Heart right ventricle (tissue), 16 donors: ENCODE measurements around the gene TAGAP. TPM values are rescaled to one million over a fixed set of nuclear protein-coding genes. Genes with fewer than 3 reads are reported as not detected.

Experiments
- ATAC-seq, 8 donors: fragments of 200-7000 bp; cut with Tn5 transposase; one replicate each; pipeline ENCODE4 v1.9.1; 2020; ENCODE audit warnings: mild to moderate bottlenecking in 8 of 8, moderate library complexity in 8 of 8, moderate number of reproducible peaks in 1 of 8
- DNase-seq, 2 donors: peaks; one replicate each; pipeline ENCODE4 v3.0.0-alpha.2; 2020
- H3K27ac ChIP-seq, 10 donors: fragments of 200-600 bp; sonication (generic) in 2 of 10; one replicate each; pipeline versions ENCODE4 v1.5.0 to v1.8.0; 2020 to 2022; ENCODE audit warnings: mild to moderate bottlenecking in 3 of 10
- H3K27me3 ChIP-seq, 7 donors: fragments of 200-600 bp; one replicate each; pipeline ENCODE4 v1.8.0; 2021 to 2022; ENCODE audit warnings: mild to moderate bottlenecking in 2 of 7
- H3K36me3 ChIP-seq, 9 donors: fragments of 200-600 bp; sonication (generic) in 1 of 9; one replicate each; pipeline versions ENCODE4 v1.5.0 to v1.8.0; 2020 to 2022; ENCODE audit warnings: mild to moderate bottlenecking in 2 of 9
- H3K4me1 ChIP-seq, 9 donors: fragments of 200-600 bp; sonication (generic) in 1 of 9; one replicate each; pipeline versions ENCODE4 v1.5.0 to v1.8.0; 2020 to 2022; ENCODE audit warnings: mild to moderate bottlenecking in 4 of 9
- H3K4me3 ChIP-seq, 10 donors: fragments of 200-600 bp; sonication (generic) in 2 of 10; one replicate each; pipeline versions ENCODE4 v1.5.0 to v1.8.0; 2020 to 2022; ENCODE audit warnings: mild to moderate bottlenecking in 7 of 10, moderate library complexity in 2 of 10
- H3K9me3 ChIP-seq, 11 donors: fragments of 200-600 bp in 10 of 11; sonication (generic) in 2 of 11; one replicate each; pipeline versions ENCODE4 v1.5.0 to v1.8.0; 2013 to 2022; ENCODE audit warnings: mild to moderate bottlenecking in 2 of 11, control low read depth in 1 of 11, moderate library complexity in 1 of 11
- WGBS, 2 donors: extraction: QIAGEN DNeasy Blood & Tissue Kit; methylation state at CpG; one replicate each; pipeline ENCODE4 v1.1.7; 2013; ENCODE audit warnings: inconsistent platforms in 1 of 2; 5-methylcytosine and 5-hydroxymethylcytosine counted together
- intact Hi-C, 10 donors: fragments of 100-400 bp; cut with DNase I; formaldehyde crosslinking; loops; one replicate each; pipeline versions ENCODE4 v1.11.1 to v1.14.2; 2022
- polyA plus RNA-seq, 2 donors: library from polyadenylated mRNA; stranded (reverse); fragments of 200-250 nt; gene quantifications; one replicate each; pipeline ENCODE4 v1.2.3, GENCODE V29; 2013
- total RNA-seq, 10 donors: library from RNA; stranded (reverse); fragmentation: NEBNext Ultra II Directional in 3 of 10; extraction: Animal tissue kit (Norgen Biotek cat#: 25700) in 3 of 10; gene quantifications; one replicate each; pipeline versions ENCODE4 v1.2.1 to v1.2.4, GENCODE V29; 2021 to 2023
- TF ChIP-seq, protein P1 (sequence below), 9 donors: fragments of 200-600 bp; sonication (generic) in 2 of 9; IDR thresholded peaks; one replicate each; pipeline versions ENCODE4 v1.5.0 to v1.8.0; 2021 to 2022; ENCODE audit warnings: antibody characterized with exemption in 9 of 9, mild to moderate bottlenecking in 5 of 9, moderate library complexity in 1 of 9
- donor health status: Arrhythmogenic right ventricular cardiomyopathy.
- donor health status: ischemic (EF 13 %, LVEDD 7.1; RV severe dilation, severe dysfunction).
- donor health status: healthy with polysubstance abuse.
- donor health status: DM: no; HTN: yes; CAD: no.
- donor health status: DM: no; HTN: no; CAD: no.
- donor health status: ischemic (EF 25% LVEDD 6.9; RV normal size, moderate dysfunction).
- donor health status: ischemic (EF 25% LVEDD 5.7; RV mildly dilated, moderate dysfunction).
- donor health status: healthy.
- donor health status: DM: yes; HTN: yes; CAD: no.
- donor health status: Ischemic cardiomyopathy.
- donor health status: ischemic (EF 35%, LVEDD 5.7; RV mildly dilated, moderate dysfunction).
- donor health status: nonischemic (EF 11% LVEDD 7.7; RV severe dilation, severe dysfunction).
- donor health status: DM: yes; HTN: yes; CAD: no.
- donor health status: PGD.
- donor health status: ischemic (EF 29% LVEDD 5.4; RV normal size, mild dysfunction).
- donor health status: nonischemic (EF 23%, LVEDD 6.1; RV moderate dilation, normal function).

Gene TAGAP
- total and polyA plus RNA-seq, 12 donors = 0.28 to 6.5 (median 0.80) TPM

GRCh38 chr6:159067334-159067733 lies 22.5 kb upstream of the TAGAP start:
- Histone ChIP-seq H3K4me3 (no peak overlapping the region), H3K9me3 (no peaks in the 10 kb centered on the region), H3K36me3 (no peaks in the 10 kb centered on the region), H3K27me3 (peaks cover 0 to 46% (median 23%) of the 10 kb centered on the region in 7 donors), H3K4me1 (peaks cover 0 to 32% (median 0%) of the 10 kb centered on the region in 9 donors), H3K27ac (no peak overlapping the region)
- ATAC-seq = peak in 1 of 8 donors; percentile 31
- TF ChIP-seq, protein P1, sequence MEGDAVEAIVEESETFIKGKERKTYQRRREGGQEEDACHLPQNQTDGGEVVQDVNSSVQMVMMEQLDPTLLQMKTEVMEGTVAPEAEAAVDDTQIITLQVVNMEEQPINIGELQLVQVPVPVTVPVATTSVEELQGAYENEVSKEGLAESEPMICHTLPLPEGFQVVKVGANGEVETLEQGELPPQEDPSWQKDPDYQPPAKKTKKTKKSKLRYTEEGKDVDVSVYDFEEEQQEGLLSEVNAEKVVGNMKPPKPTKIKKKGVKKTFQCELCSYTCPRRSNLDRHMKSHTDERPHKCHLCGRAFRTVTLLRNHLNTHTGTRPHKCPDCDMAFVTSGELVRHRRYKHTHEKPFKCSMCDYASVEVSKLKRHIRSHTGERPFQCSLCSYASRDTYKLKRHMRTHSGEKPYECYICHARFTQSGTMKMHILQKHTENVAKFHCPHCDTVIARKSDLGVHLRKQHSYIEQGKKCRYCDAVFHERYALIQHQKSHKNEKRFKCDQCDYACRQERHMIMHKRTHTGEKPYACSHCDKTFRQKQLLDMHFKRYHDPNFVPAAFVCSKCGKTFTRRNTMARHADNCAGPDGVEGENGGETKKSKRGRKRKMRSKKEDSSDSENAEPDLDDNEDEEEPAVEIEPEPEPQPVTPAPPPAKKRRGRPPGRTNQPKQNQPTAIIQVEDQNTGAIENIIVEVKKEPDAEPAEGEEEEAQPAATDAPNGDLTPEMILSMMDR (IDR thresholded peaks at IDR 0.05) = no peak
- no peak for DNase-seq
- intact Hi-C loops = no loop called here
- 89 to 91% methylated on average over 12 of the region's 12 CpGs for WGBS, 2 donors

DNA sequence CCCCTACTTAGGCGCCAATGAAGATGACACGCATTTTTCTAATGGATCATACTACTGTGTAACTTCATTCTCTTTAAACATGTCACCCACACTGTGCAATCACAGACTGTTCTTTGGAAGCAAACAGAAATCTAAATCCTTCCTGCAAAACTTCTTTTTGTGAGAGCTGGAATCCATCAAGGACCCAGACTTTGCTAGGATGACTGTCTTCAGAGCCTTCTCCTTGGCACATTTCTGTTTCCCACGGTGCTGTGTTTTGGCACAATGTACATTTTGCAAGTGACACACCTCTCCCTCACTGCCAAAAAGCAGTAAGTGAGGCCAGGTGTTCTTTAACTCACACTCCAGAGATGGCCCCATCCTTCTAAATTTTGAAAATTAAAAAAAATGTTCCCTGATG lies 21.7 kb upstream of the TAGAP start:
- intact Hi-C loops = no loop called here
- 66 to 67% methylated on average over 3 of the region's 3 CpGs for WGBS, 2 donors
- peaks cover 0 to 38% (median 15%) of the 10 kb centered on the region in 7 donors for H3K27me3 ChIP-seq

DNA sequence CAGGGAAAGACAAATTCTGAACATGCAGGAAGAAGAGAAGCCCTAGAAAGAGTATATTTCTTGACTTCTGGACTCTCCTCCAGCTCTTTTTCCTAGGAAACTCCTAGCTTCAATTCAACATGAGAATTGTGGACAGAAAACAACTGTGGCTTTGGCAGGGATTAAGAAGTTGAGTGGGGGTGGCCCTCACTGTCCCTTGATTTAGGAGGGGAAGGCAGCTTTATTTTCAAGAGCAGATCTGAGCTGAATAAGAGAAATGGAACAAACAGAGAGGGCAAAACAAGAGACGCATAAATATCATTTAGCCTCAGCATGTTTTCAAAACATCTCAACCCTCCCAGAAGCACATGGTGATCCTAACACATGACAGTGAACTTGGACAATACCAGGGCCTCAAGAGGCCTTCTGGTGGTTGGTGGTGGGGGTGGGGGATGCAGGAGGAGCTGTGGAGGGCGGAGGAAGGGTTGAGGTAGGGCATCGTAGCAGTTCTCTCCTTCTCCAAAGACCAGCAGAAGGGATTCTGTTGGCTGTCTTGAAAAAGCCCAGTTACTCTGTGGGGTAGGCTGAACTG lies 21.1 kb upstream of the TAGAP start:
- WGBS, 2 donors = 79 to 86% methylated on average over 3 of the region's 3 CpGs
- no peaks in the 10 kb centered on the region for H3K36me3 ChIP-seq
- DNase-seq = no peak
- H3K9me3 ChIP-seq = peaks cover 0 to 3% (median 0%) of the 10 kb centered on the region in 11 donors
- no peak overlapping the region for H3K27ac ChIP-seq
- no peak for ATAC-seq
- TF ChIP-seq, protein P1 (IDR thresholded peaks at IDR 0.05) = no peak
- H3K27me3 ChIP-seq = peaks cover 0 to 32% (median 10%) of the 10 kb centered on the region in 7 donors
- H3K4me1 ChIP-seq = peaks cover 0 to 46% (median 0%) of the 10 kb centered on the region in 9 donors
- H3K4me3 ChIP-seq = no peak overlapping the region
- intact Hi-C loops = no loop called here

More for the DNA sequence above, 21.7 kb upstream of the TAGAP start:
- Histone ChIP-seq H3K4me1 (peaks cover 0 to 40% (median 0%) of the 10 kb centered on the region in 9 donors), H3K27ac (no peak overlapping the region), H3K4me3 (no peak overlapping the region), H3K36me3 (no peaks in the 10 kb centered on the region), H3K9me3 (peaks cover 0 to 3% (median 0%) of the 10 kb centered on the region in 11 donors)
- ATAC-seq (no peak), DNase-seq (no peak)
- TF ChIP-seq, protein P1 (IDR thresholded peaks at IDR 0.05) = no peak

DNA sequence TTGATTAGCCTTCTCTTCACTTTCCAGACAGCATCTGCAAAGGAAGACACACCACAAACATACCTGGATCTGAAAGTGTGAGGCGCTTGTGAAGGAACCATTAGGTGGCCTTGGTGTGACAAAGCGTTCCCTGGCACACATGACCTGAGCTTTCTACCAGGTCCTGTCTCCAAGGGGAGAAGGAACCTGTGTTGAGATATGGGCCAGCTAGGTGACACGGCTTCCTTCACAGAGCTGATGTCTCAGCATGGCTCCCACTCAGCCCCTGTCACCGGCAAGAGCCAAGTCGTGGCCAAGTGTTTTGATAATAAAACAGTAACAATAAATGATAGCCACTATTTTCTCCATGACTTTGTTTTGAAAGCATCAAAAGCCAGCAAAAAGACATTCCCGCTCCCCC lies 20.3 kb upstream of the TAGAP start:
- H3K36me3 ChIP-seq = no peaks in the 10 kb centered on the region
- intact Hi-C loops = no loop called here
- H3K4me3 ChIP-seq = no peak overlapping the region
- TF ChIP-seq, protein P1 (IDR thresholded peaks at IDR 0.05) = no peak
- H3K9me3 ChIP-seq = peaks cover 0 to 3% (median 0%) of the 10 kb centered on the region in 11 donors
- peak overlapping the region in 1 of 10 donors; percentile 91 for H3K27ac ChIP-seq
- peaks cover 0 to 46% (median 0%) of the 10 kb centered on the region in 9 donors for H3K4me1 ChIP-seq
- ATAC-seq (no peak), DNase-seq (no peak)
- H3K27me3 ChIP-seq = peaks cover 0 to 26% (median 5%) of the 10 kb centered on the region in 7 donors
- 85 to 88% methylated on average over 6 of the region's 6 CpGs for WGBS, 2 donors
